ENCODE data around the gene UNC5B. TPM values are rescaled to one million over a fixed set of nuclear protein-coding genes. Genes with fewer than 3 reads are reported as not detected.

UNC5B gene
- polyA plus RNA-seq, 4 donors = 44.7 to 106 (median 49.3) TPM

- no peak for DNase-seq (ENCODE audit: low read depth in 4 of 4, low spot score in 3 of 4)
Observed at GRCh38 chr10:71221586-71222202, 9.3 kb downstream of the UNC5B start.

GRCh38 chr10:71222601-71223346 is 10.4 kb downstream of the UNC5B start:
- no peak for DNase-seq (ENCODE audit: low read depth in 4 of 4, low spot score in 3 of 4)

GRCh38 chr10:71223347-71224058 is 11.1 kb downstream of the UNC5B start:
- no peak for DNase-seq (ENCODE audit: low read depth in 4 of 4, low spot score in 3 of 4)

- no peak for DNase-seq (ENCODE audit: low read depth in 4 of 4, low spot score in 3 of 4)
Observed at GRCh38 chr10:71225291-71226058, 13.1 kb downstream of the UNC5B start.

- no peak for DNase-seq (ENCODE audit: low read depth in 4 of 4, low spot score in 3 of 4)
Observed at GRCh38 chr10:71228875-71229675, 16.7 kb downstream of the UNC5B start.

GRCh38 chr10:71229726-71230655 is 17.6 kb downstream of the UNC5B start:
- DNase-seq (ENCODE audit: low read depth in 4 of 4, low spot score in 3 of 4) = no peak

GRCh38 chr10:71230656-71231025 is 18.3 kb downstream of the UNC5B start:
- DNase-seq (ENCODE audit: low read depth in 4 of 4, low spot score in 3 of 4) = no peak

- DNase-seq (ENCODE audit: low read depth in 4 of 4, low spot score in 3 of 4) = no peak
Observed at GRCh38 chr10:71231206-71231605, 18.8 kb downstream of the UNC5B start.

GRCh38 chr10:71232089-71232998 is 20.0 kb downstream of the UNC5B start:
- peak in 1 of 4 donors; percentile 61 for DNase-seq (ENCODE audit: low read depth in 4 of 4, low spot score in 3 of 4)

GRCh38 chr10:71233482-71233892 is 21.1 kb downstream of the UNC5B start:
- no peak for DNase-seq (ENCODE audit: low read depth in 4 of 4, low spot score in 3 of 4)

- DNase-seq (ENCODE audit: low read depth in 4 of 4, low spot score in 3 of 4) = no peak
Observed at GRCh38 chr10:71234004-71234894, 21.9 kb downstream of the UNC5B start.

- DNase-seq (ENCODE audit: low read depth in 4 of 4, low spot score in 3 of 4) = no peak
Observed at GRCh38 chr10:71234970-71235685, 22.8 kb downstream of the UNC5B start.

GRCh38 chr10:71235808-71236207 is 23.4 kb downstream of the UNC5B start:
- DNase-seq (ENCODE audit: low read depth in 4 of 4, low spot score in 3 of 4) = no peak

- peak in 2 of 4 donors; percentile 71 to 86 for DNase-seq (ENCODE audit: low read depth in 4 of 4, low spot score in 3 of 4)
Observed at GRCh38 chr10:71236286-71236685, 23.9 kb downstream of the UNC5B start.

GRCh38 chr10:71236822-71237682 is 24.7 kb downstream of the UNC5B start:
- no peak for DNase-seq (ENCODE audit: low read depth in 4 of 4, low spot score in 3 of 4)

Measured in left renal pelvis (tissue), 4 donors.